ENCODE results near the gene MSRB1. TPM values are rescaled to one million over a fixed set of nuclear protein-coding genes. Genes with fewer than 3 reads are reported as not detected.
"Not testable (repeated sequence)": the region's sequence is repeated elsewhere in the genome, so short reads cannot be mapped to it uniquely, and the experiment has no call there.

MSRB1 gene
- total RNA-seq, 1 experiment from 2014 or later = 18.3 TPM

GRCh38 chr16:1957434-1958142 is 14.6 kb upstream of the MSRB1 start:
- POLR2A ChIA-PET = interaction anchor here (1.7 kb wide), 1 partner anchor 14 kb away, joined by 8 read pairs; the partner anchor contains the start of gene MSRB1

GRCh38 chr16:1953734-1954133 is 10.7 kb upstream of the MSRB1 start:
- H3K4me2 ChIP-seq (ENCODE audit: low read length) = no peak overlapping the region
- intact Hi-C loops (cut with micrococcal nuclease) = no loop called here
- H3K9me2 ChIP-seq (ENCODE audit: insufficient read depth) = no peaks in the 10 kb centered on the region
- BruUV-seq (replicated peaks) = no TSS peak
- CTCF ChIA-PET = no interaction called here
- H3K9ac ChIP-seq (ENCODE audit: low read length) = no peak overlapping the region
- H3K4me3 ChIP-seq (replicated peaks in 1 of 2; ENCODE audit: low read depth in 1 of 2, low read length in 2 of 2) = no peak overlapping the region
- H3K27ac ChIP-seq (ENCODE audit: low read depth, low read length) = no peak overlapping the region
- no peak for TF ChIP-seq SP1 (IDR thresholded peaks at IDR 0.05; ENCODE audit: low read depth)
- TF ChIP-seq CEBPB (IDR thresholded peaks at IDR 0.05; ENCODE audit: low read depth) = no peak
- TF ChIP-seq EZH2 (IDR thresholded peaks at IDR 0.05) = no peak
- TF ChIP-seq ZFX (IDR thresholded peaks at IDR 0.05) = no peak
- TF ChIP-seq EGR1 (IDR thresholded peaks at IDR 0.05; ENCODE audit: low read depth) = no peak
- TF ChIP-seq, protein P1, sequence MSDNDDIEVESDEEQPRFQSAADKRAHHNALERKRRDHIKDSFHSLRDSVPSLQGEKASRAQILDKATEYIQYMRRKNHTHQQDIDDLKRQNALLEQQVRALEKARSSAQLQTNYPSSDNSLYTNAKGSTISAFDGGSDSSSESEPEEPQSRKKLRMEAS (IDR thresholded peaks at IDR 0.05) = no peak
- TF ChIP-seq CBX3 (IDR thresholded peaks at IDR 0.05; ENCODE audit: low read depth) = no peak
- TF ChIP-seq FOSL1 (IDR thresholded peaks at IDR 0.05; ENCODE audit: low read depth) = no peak
- TF ChIP-seq SIN3A (IDR thresholded peaks at IDR 0.05; ENCODE audit: low read depth) = no peak
- no peak for TF ChIP-seq ATF3 (IDR thresholded peaks at IDR 0.05)
- no peak for TF ChIP-seq JUND (IDR thresholded peaks at IDR 0.05)
- TF ChIP-seq POLR2AphosphoS5 (IDR thresholded peaks at IDR 0.05; ENCODE audit: low read depth, low read length) = no peak
- TF ChIP-seq EZH2phosphoT487 (IDR thresholded peaks at IDR 0.05; ENCODE audit: borderline replicate concordance) = no peak
- TF ChIP-seq ZNF274 (IDR thresholded peaks at IDR 0.05; ENCODE audit: low read depth, low read length) = no peak
- RAD21 ChIA-PET (ENCODE audit: low non-redundant PET in 1 of 2, low total read pairs in 2 of 2, uncharacterized antibody in 2 of 2, unreplicated experiment in 2 of 2) = no interaction called here
- ATAC-seq = no peak
- H3K36me3 ChIP-seq (ENCODE audit: control insufficient read depth in 1 of 2, insufficient read depth in 2 of 2, low read length in 2 of 2) = no peaks in the 10 kb centered on the region
- no peaks in the 10 kb centered on the region for H4K20me1 ChIP-seq (ENCODE audit: insufficient read depth)
- POLR2A ChIA-PET = interaction anchor here (1.0 to 2.8 kb wide), 3 partner anchors 10 to 202 kb away, joined by 3 to 17 read pairs (median 9); partner anchors contain the start of genes MSRB1, RPS2 and TRAF7
- no peak overlapping the region for H2AFZ ChIP-seq (ENCODE audit: low read depth, low read length, poor library complexity, severe bottlenecking)
- H3K9me3 ChIP-seq (ENCODE audit: control insufficient read depth in 1 of 2, insufficient read depth in 1 of 2, low read depth in 1 of 2, low read length in 2 of 2) = no peaks in the 10 kb centered on the region
- no peaks in the 10 kb centered on the region for H3K79me2 ChIP-seq (ENCODE audit: insufficient read depth, low read length)
- no peaks in the 10 kb centered on the region for H3K27me3 ChIP-seq (ENCODE audit: insufficient read depth, low read length)
- peaks cover 2 to 5% of the 10 kb centered on the region in 2 experiments for H3K4me1 ChIP-seq (ENCODE audit: control insufficient read depth in 1 of 2, insufficient read depth in 2 of 2, low read length in 2 of 2)
- DNase-seq (ENCODE audit: low read depth, low spot score) = no peak

More at GRCh38 chr16:1957434-1958142, 14.6 kb upstream of the MSRB1 start:
- BruUV-seq (replicated peaks); H3K4me3 ChIP-seq (replicated peaks in 1 of 2; ENCODE audit: low read depth in 1 of 2, low read length in 2 of 2); H4K20me1 ChIP-seq (ENCODE audit: insufficient read depth); DNase-seq (ENCODE audit: low read depth, low spot score); H3K4me2 ChIP-seq (ENCODE audit: low read length); H2AFZ ChIP-seq (ENCODE audit: low read depth, low read length, poor library complexity, severe bottlenecking); H3K27me3 ChIP-seq (ENCODE audit: insufficient read depth, low read length); H3K9ac ChIP-seq (ENCODE audit: low read length); H3K9me3 ChIP-seq (ENCODE audit: control insufficient read depth in 1 of 2, insufficient read depth in 1 of 2, low read depth in 1 of 2, low read length in 2 of 2); H3K9me2 ChIP-seq (ENCODE audit: insufficient read depth); ATAC-seq; H3K36me3 ChIP-seq (ENCODE audit: control insufficient read depth in 1 of 2, insufficient read depth in 2 of 2, low read length in 2 of 2); intact Hi-C loops (cut with micrococcal nuclease): not testable (repeated sequence)
- ChIA-PET RAD21 (ENCODE audit: low non-redundant PET in 1 of 2, low total read pairs in 2 of 2, uncharacterized antibody in 2 of 2, unreplicated experiment in 2 of 2) (interaction anchor here in 1 of 2 experiments (0.7 kb wide), 1 partner anchor 51 kb away, joined by 4 read pairs; no protein-coding TSS in a partner anchor), CTCF (interaction anchor here (0.8 kb wide), 1 partner anchor 1615 kb away, joined by 3 read pairs; no protein-coding TSS in a partner anchor)
- TF ChIP-seq POLR2A (IDR thresholded peaks at IDR 0.05; ENCODE audit: borderline replicate concordance, extremely low read depth, insufficient read depth, insufficient read length) = peak; percentile 51
- H3K27ac ChIP-seq (ENCODE audit: low read depth, low read length) = peak overlapping the region; percentile 88; the same call in 1 of the 2 replicates
- peaks cover 30% of the 10 kb centered on the region for H3K79me2 ChIP-seq (ENCODE audit: insufficient read depth, low read length)
- H3K4me1 ChIP-seq (ENCODE audit: control insufficient read depth in 1 of 2, insufficient read depth in 2 of 2, low read length in 2 of 2) = peaks cover 10 to 30% of the 10 kb centered on the region in 2 experiments

Data from HCT116 (cell line).